ENCODE results near the gene MSX2.

MSX2 gene

GRCh38 chr5:174777111-174777510, 52.7 kb downstream of the MSX2 start:
- no peak for DNase-seq (ENCODE audit: low spot score)

- DNase-seq (ENCODE audit: low spot score), result no peak
Observed at GRCh38 chr5:174777583-174777982, 53.2 kb downstream of the MSX2 start.

Measured in D341Med (cell line).